WTC11 (cell line): ENCODE data around the gene CNNM3. TPM values are rescaled to one million over a fixed set of nuclear protein-coding genes. Genes with fewer than 3 reads are reported as not detected.
"Not testable (repeated sequence)": the region's sequence is repeated elsewhere in the genome, so short reads cannot be mapped to it uniquely, and the experiment has no call there.

Experiments
- ATAC-seq: fragments of 200-7000 bp; cut with Tn5 transposase; 2 replicates; pipeline ENCODE4 v1.10.0; 2021; ENCODE audit warnings: mild to moderate bottlenecking, moderate library complexity
- CTCF ChIA-PET: fragments of 300-600 bp; sonication (Branson Sonifier 250); formaldehyde crosslinking; loops from one replicate; lab custom pipeline; 2021; ENCODE audit warnings: antibody characterized with exemption; lab: Charles Lee
- POLR2A ChIA-PET: fragments of 350-600 bp; sonication (Branson Sonifier 250); formaldehyde crosslinking; loops from one replicate; lab custom pipeline; 2021; ENCODE audit warnings: antibody characterized with exemption; lab: Charles Lee
- DNase-seq: peaks from one replicate; pipeline ENCODE4 v3.0.0; 2021; ENCODE audit warnings: low spot score
- H3K27ac Mint-ChIP-seq: 2 replicates; pipeline ENCODE4 v1.8.0; 2021; ENCODE audit warnings: mixed read lengths
- H3K27me3 Mint-ChIP-seq: 2 replicates; pipeline ENCODE4 v1.8.0; 2021; ENCODE audit warnings: low read depth, mild to moderate bottlenecking, moderate library complexity, mixed read lengths
- H3K36me3 Mint-ChIP-seq: 2 replicates; pipeline ENCODE4 v1.8.0; 2021; ENCODE audit warnings: mixed read lengths
- H3K4me1 Mint-ChIP-seq: 2 replicates; pipeline ENCODE4 v1.8.0; 2022; ENCODE audit warnings: mixed read lengths
- H3K4me3 Mint-ChIP-seq: 2 replicates; pipeline ENCODE4 v1.8.0; 2021; ENCODE audit warnings: mild to moderate bottlenecking, moderate library complexity, mixed read lengths
- H3K9me3 Mint-ChIP-seq: 2 replicates; pipeline ENCODE4 v1.8.0; 2021; ENCODE audit warnings: mixed read lengths
- ESRRA ChIP-seq: sonication (generic); formaldehyde crosslinking; IDR thresholded peaks from 2 replicates; pipeline ENCODE4 v1.8.1; 2022; ENCODE audit warnings: mild to moderate bottlenecking, missing genetic modification reagents, borderline replicate concordance
- ETV6 ChIP-seq: sonication (generic); formaldehyde crosslinking; IDR thresholded peaks from 2 replicates; pipeline ENCODE4 v1.8.1; 2022; ENCODE audit warnings: mild to moderate bottlenecking, missing genetic modification reagents
- FOXJ3 ChIP-seq: sonication (generic); formaldehyde crosslinking; IDR thresholded peaks from 2 replicates; pipeline ENCODE4 v1.9.0; 2021; ENCODE audit warnings: missing genetic modification reagents, mild to moderate bottlenecking, borderline replicate concordance
- HMGA2 ChIP-seq: fragments of 250-450 bp; sonication (Bioruptor Pico); IDR thresholded peaks from 2 replicates; pipeline ENCODE4 v1.4.0; 2021; ENCODE audit warnings: mild to moderate bottlenecking, moderate library complexity
- KAT7 ChIP-seq: sonication (generic); formaldehyde crosslinking; IDR thresholded peaks from 2 replicates; pipeline ENCODE4 v1.8.1; 2023; ENCODE audit warnings: missing genetic modification reagents, mild to moderate bottlenecking, borderline replicate concordance
- MXD4 ChIP-seq: fragments of 250-450 bp; sonication (Bioruptor Pico); IDR thresholded peaks from 2 replicates; pipeline ENCODE4 v1.8.0; 2021; ENCODE audit warnings: mild to moderate bottlenecking, moderate library complexity, borderline replicate concordance
- RELA ChIP-seq: sonication (generic); formaldehyde crosslinking; IDR thresholded peaks from 2 replicates; pipeline ENCODE4 v1.8.1; 2022; ENCODE audit warnings: missing genetic modification reagents, mild to moderate bottlenecking, borderline replicate concordance
- SMAD4 ChIP-seq: sonication (generic); formaldehyde crosslinking; IDR thresholded peaks from 2 replicates; pipeline ENCODE4 v1.8.0; 2022; ENCODE audit warnings: mild to moderate bottlenecking, missing genetic modification reagents
- SOX15 ChIP-seq: fragments of 250-450 bp; sonication (Bioruptor Pico); IDR thresholded peaks from 2 replicates; pipeline ENCODE4 v1.9.0; 2021; ENCODE audit warnings: mild to moderate bottlenecking
- TP53 ChIP-seq: sonication (generic); formaldehyde crosslinking; IDR thresholded peaks from 2 replicates; pipeline ENCODE4 v1.8.1; 2023; ENCODE audit warnings: mild to moderate bottlenecking, missing genetic modification reagents
- ZNF121 ChIP-seq: sonication (generic); formaldehyde crosslinking; IDR thresholded peaks from 2 replicates; pipeline ENCODE4 v1.8.0; 2023; ENCODE audit warnings: missing genetic modification reagents
- ZNF416 ChIP-seq: fragments of 250-450 bp; sonication (Bioruptor Pico); IDR thresholded peaks from 2 replicates; pipeline ENCODE4 v1.9.0; 2021; ENCODE audit warnings: mild to moderate bottlenecking, inconsistent platforms
- total RNA-seq: library from RNA; stranded (reverse); gene quantifications from 3 replicates; pipeline ENCODE4 v1.2.3, GENCODE V29; 2021
- TF ChIP-seq, protein P1 (sequence below): sonication (generic); formaldehyde crosslinking; IDR thresholded peaks from 2 replicates; pipeline ENCODE4 v1.8.1; 2022; ENCODE audit warnings: low read depth, mild to moderate bottlenecking, moderate library complexity, missing genetic modification reagents, borderline replicate concordance
- TF ChIP-seq, protein P2 (sequence below): sonication (generic); formaldehyde crosslinking; IDR thresholded peaks from 2 replicates; pipeline ENCODE4 v1.8.0; 2022; ENCODE audit warnings: mild to moderate bottlenecking, missing genetic modification reagents
- TF ChIP-seq, protein P3 (sequence below): fragments of 250-450 bp; sonication (Bioruptor Pico); IDR thresholded peaks from 2 replicates; pipeline ENCODE4 v2.1.2; 2022; ENCODE audit warnings: mild to moderate bottlenecking, moderate library complexity
- TF ChIP-seq, protein P4 (sequence below): sonication (generic); formaldehyde crosslinking; IDR thresholded peaks from 2 replicates; pipeline ENCODE4 v1.8.1; 2023; ENCODE audit warnings: mild to moderate bottlenecking, missing genetic modification reagents
- TF ChIP-seq, protein P5 (sequence below): sonication (generic); formaldehyde crosslinking; IDR thresholded peaks from 2 replicates; pipeline ENCODE4 v1.8.1; 2022; ENCODE audit warnings: mild to moderate bottlenecking, missing genetic modification reagents, moderate library complexity, borderline replicate concordance

The CNNM3 gene
- total RNA-seq, 1 experiment from 2014 or later = 34.9 TPM

DNA sequence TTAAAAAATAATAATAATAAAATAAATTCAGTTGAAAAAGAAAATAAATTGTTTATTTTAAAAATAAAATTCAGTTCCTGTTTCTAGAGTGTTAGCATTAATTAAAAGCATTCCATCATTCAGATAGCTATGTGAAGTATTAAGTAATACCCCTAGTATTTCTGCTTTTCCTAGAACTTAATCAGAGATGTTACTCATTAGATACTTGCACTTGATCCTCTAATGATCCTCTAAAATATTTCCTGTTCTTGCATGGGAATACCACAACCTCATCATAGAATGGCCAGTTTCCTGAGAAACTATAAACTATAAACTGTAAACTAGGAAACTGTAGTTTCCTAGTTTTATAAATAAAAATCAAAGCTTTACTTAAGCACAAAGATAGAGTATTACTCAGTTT lies 11.1 kb upstream of the CNNM3 start:
- TF ChIP-seq, protein P1, sequence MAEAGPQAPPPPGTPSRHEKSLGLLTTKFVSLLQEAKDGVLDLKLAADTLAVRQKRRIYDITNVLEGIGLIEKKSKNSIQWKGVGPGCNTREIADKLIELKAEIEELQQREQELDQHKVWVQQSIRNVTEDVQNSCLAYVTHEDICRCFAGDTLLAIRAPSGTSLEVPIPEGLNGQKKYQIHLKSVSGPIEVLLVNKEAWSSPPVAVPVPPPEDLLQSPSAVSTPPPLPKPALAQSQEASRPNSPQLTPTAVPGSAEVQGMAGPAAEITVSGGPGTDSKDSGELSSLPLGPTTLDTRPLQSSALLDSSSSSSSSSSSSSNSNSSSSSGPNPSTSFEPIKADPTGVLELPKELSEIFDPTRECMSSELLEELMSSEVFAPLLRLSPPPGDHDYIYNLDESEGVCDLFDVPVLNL (CRISPR knock-in tag) = no peak
- TF ChIP-seq, protein P2, sequence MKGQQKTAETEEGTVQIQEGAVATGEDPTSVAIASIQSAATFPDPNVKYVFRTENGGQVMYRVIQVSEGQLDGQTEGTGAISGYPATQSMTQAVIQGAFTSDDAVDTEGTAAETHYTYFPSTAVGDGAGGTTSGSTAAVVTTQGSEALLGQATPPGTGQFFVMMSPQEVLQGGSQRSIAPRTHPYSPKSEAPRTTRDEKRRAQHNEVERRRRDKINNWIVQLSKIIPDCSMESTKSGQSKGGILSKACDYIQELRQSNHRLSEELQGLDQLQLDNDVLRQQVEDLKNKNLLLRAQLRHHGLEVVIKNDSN (CRISPR knock-in tag) = no peak
- TF ChIP-seq, protein P3, sequence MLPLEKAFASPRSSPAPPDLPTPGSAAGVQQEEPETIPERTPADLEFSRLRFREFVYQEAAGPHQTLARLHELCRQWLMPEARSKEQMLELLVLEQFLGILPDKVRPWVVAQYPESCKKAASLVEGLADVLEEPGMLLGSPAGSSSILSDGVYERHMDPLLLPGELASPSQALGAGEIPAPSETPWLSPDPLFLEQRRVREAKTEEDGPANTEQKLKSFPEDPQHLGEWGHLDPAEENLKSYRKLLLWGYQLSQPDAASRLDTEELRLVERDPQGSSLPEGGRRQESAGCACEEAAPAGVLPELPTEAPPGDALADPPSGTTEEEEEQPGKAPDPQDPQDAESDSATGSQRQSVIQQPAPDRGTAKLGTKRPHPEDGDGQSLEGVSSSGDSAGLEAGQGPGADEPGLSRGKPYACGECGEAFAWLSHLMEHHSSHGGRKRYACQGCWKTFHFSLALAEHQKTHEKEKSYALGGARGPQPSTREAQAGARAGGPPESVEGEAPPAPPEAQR (CRISPR knock-in tag) = no peak
- TF ChIP-seq SMAD4 (CRISPR knock-in tag) (no peak), MXD4 (no peak), ETV6 (CRISPR knock-in tag) (no peak), FOXJ3 (CRISPR knock-in tag) (no peak), HMGA2 (CRISPR knock-in tag) (no peak), ZNF121 (CRISPR knock-in tag) (no peak), KAT7 (CRISPR knock-in tag) (no peak), ESRRA (CRISPR knock-in tag) (no peak), SOX15 (CRISPR knock-in tag) (no peak), TP53 (CRISPR knock-in tag) (no peak), ZNF416 (CRISPR knock-in tag) (no peak), RELA (CRISPR knock-in tag) (no peak)
- TF ChIP-seq, protein P4, sequence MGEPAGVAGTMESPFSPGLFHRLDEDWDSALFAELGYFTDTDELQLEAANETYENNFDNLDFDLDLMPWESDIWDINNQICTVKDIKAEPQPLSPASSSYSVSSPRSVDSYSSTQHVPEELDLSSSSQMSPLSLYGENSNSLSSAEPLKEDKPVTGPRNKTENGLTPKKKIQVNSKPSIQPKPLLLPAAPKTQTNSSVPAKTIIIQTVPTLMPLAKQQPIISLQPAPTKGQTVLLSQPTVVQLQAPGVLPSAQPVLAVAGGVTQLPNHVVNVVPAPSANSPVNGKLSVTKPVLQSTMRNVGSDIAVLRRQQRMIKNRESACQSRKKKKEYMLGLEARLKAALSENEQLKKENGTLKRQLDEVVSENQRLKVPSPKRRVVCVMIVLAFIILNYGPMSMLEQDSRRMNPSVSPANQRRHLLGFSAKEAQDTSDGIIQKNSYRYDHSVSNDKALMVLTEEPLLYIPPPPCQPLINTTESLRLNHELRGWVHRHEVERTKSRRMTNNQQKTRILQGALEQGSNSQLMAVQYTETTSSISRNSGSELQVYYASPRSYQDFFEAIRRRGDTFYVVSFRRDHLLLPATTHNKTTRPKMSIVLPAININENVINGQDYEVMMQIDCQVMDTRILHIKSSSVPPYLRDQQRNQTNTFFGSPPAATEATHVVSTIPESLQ (CRISPR knock-in tag) = no peak
- TF ChIP-seq, protein P5, sequence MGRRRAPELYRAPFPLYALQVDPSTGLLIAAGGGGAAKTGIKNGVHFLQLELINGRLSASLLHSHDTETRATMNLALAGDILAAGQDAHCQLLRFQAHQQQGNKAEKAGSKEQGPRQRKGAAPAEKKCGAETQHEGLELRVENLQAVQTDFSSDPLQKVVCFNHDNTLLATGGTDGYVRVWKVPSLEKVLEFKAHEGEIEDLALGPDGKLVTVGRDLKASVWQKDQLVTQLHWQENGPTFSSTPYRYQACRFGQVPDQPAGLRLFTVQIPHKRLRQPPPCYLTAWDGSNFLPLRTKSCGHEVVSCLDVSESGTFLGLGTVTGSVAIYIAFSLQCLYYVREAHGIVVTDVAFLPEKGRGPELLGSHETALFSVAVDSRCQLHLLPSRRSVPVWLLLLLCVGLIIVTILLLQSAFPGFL = no peak
- Mint-ChIP-seq H3K36me3 (peaks cover 9% of the 10 kb centered on the region), H3K9me3 (peaks cover 6% of the 10 kb centered on the region), H3K27ac (no peak overlapping the region), H3K4me3 (no peak overlapping the region), H3K4me1 (no peaks in the 10 kb centered on the region), H3K27me3 (no peaks in the 10 kb centered on the region)
- ChIA-PET POLR2A (no interaction called here), CTCF (no interaction called here)
- ATAC-seq (no peak), DNase-seq (no peak)

DNA sequence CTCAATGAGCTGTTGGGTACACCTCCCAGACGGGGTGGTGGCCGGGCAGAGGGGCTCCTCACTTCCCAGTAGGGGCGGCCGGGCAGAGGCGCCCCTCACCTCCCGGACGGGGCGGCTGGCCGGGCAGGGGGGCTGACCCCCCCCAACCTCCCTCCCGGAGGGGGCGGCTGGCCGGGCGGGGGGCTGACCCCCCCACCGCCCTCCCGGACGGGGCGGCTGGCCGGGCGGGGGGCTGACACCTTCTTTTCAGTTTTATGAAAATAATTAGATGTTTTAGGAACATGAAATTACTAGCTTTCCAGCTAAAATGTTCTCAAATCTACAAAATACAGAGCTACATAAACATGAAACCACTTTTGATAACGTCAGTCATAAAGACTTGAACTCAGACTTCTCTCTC lies 10.1 kb upstream of the CNNM3 start:
- H3K4me1 Mint-ChIP-seq, ATAC-seq, H3K36me3 Mint-ChIP-seq, H3K27ac Mint-ChIP-seq, POLR2A ChIA-PET, H3K9me3 Mint-ChIP-seq, DNase-seq, H3K27me3 Mint-ChIP-seq, H3K4me3 Mint-ChIP-seq: not testable (repeated sequence)
- CTCF ChIA-PET = interaction anchor here (0.5 kb wide), 1 partner anchor 598 kb away, joined by 5 read pairs; no protein-coding TSS in a partner anchor
